ENCODE results near the gene PPP5C.

Gene PPP5C

DNA sequence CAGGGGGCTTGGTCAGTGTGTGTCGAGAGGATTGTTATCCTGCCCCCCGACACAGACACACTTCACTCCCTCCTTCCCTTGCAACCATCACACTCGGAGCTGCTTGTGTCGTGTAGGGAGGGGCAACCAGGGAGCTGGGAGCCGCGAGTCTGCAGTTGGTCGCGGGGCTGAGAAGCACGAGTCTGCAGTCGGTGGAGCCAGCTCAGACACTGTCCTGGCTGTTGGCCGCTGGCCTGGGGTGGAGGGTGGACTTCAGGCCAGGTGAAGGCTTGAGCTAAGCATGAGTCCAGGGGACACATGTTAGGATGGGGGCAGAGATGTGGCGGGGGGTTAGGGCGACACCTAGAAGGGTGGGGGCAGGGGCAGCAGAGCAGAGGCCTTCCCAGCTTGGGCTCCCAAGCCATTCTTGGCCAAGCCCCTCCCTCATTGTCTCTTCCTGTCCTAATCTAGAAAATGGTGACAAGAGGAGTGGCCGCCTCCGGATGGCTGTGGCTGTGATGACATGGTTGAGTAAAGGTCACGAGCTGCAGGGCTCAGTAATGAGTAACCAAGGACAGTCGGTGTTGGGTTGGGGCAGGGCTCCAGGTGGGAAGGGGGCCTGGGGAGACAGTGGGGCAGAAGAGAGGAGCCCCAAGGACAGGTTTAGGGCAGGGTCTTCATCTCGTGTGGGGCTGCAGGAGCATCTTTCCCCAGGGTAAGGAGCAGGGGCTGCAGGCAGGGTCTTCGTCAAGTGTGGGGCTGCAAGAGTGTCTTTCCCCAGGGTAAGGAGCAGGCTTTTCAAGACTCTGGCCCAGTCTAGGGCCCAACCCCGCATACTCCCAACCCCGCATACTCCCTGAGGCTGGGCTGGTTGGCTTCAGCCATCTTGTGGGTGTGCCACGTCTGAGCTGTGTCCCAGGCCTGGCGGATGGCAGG lies 8.6 kb downstream of the PPP5C start:
- no peak for DNase-seq (ENCODE audit: insufficient read length, low spot score)
- no peak for FAIRE-seq
- TF ChIP-seq, protein P1, sequence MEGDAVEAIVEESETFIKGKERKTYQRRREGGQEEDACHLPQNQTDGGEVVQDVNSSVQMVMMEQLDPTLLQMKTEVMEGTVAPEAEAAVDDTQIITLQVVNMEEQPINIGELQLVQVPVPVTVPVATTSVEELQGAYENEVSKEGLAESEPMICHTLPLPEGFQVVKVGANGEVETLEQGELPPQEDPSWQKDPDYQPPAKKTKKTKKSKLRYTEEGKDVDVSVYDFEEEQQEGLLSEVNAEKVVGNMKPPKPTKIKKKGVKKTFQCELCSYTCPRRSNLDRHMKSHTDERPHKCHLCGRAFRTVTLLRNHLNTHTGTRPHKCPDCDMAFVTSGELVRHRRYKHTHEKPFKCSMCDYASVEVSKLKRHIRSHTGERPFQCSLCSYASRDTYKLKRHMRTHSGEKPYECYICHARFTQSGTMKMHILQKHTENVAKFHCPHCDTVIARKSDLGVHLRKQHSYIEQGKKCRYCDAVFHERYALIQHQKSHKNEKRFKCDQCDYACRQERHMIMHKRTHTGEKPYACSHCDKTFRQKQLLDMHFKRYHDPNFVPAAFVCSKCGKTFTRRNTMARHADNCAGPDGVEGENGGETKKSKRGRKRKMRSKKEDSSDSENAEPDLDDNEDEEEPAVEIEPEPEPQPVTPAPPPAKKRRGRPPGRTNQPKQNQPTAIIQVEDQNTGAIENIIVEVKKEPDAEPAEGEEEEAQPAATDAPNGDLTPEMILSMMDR (IDR thresholded peaks at IDR 0.05; ENCODE audit: insufficient read depth, missing control alignments), result no peak

DNA sequence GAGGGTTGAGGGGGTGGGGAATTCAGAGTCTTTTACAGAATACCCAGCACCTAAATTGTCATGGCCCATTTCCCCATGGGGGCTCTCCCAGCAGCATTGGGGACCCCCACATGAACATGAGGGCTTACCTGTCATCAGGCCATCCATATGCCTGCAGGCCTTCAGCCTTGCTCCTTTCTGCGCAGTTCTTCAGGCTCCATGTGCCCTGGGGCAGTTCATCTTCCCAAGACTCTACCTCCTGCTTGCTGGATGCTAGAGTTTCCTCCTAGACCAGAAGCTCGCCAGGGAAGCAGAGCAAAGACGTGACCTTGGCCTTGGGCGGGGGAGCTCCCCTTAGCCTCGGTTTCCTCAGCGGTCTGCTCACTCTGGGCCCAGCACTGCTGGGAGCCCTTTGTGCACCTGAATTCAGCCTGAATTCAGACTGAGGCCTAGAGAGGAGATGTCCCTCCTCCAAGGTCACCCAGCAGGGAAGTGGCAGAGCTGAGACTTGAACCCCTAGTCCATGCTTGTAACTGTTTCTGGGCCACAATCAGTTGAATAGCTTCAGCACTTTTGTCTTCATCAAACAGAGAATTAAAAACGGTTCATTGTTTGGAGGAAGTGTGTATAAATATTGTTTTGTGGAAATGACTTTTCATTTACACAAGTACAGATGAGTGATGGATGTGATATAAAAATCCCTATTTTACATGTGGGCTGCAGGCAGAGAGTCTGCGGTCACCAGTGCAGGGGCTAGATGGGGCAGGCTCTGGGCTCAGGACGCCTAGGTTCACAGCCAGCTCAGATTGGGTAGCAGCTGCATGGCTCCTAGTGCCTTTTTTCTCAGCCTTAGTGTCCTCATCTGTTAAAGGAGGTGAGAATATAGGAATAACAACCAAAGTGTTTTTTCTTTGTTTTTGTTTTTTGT lies 9.5 kb downstream of the PPP5C start:
- no peak for DNase-seq (ENCODE audit: insufficient read length, low spot score)
- TF ChIP-seq, protein P1 (IDR thresholded peaks at IDR 0.05; ENCODE audit: insufficient read depth, missing control alignments), result no peak
- FAIRE-seq, result no peak

DNA sequence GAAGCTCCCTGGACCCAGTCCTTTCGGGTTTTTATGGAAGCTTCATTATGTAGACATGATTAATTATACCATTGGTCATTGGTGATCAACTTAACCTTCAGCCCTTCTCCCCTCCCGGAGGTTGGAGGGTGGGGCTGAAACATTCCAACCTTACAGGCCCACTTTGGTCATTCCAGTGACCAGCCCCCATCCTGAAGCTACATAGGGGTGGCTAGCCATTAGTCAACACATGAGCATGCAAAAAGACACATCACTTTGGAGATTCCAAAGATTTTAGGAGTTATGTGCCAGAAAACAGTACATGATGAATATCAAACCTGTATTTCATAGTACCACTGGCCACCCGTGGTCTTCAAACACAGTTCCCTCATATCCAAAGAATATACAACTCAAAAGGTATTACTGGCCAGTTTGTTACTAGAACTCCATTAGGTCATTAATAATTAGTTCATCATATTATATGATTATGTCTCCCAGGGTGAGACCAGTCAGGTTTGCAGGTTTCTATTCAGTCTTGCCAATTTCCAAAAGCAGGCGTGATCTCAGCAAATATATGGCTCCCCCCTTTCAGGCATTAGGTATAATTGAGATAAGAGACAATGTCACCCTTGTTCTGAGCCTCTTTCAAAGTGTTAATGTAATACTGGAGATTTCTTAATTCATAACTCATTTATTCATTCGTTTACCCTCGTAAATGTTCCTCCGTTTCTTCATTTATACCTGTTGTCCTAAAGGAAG lies 11.1 kb downstream of the PPP5C start:
- TF ChIP-seq, protein P1 (IDR thresholded peaks at IDR 0.05; ENCODE audit: insufficient read depth, missing control alignments), result no peak
- DNase-seq (ENCODE audit: insufficient read length, low spot score), result no peak
- FAIRE-seq, result no peak

DNA sequence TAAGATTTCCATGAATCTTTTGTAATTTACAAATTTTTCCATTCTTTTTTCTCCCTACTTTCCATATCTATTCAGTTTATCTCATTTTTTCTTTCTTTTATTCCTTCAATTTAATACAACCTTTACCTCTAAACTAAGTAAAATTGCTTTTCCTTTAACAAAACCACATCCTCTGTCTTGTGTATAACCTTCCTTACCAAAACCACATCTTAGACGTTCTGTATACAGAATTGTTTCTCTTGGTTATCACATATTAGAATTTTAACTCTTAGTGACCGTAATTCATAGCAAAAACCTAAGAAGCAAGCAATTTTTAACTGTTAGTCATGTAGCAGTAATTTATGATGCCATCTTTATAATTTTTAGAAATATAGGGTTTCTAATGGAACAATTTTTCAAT lies 15.0 kb downstream of the PPP5C start:
- TF ChIP-seq, protein P1 (IDR thresholded peaks at IDR 0.05; ENCODE audit: insufficient read depth, missing control alignments), result no peak
- no peak for FAIRE-seq

DNA sequence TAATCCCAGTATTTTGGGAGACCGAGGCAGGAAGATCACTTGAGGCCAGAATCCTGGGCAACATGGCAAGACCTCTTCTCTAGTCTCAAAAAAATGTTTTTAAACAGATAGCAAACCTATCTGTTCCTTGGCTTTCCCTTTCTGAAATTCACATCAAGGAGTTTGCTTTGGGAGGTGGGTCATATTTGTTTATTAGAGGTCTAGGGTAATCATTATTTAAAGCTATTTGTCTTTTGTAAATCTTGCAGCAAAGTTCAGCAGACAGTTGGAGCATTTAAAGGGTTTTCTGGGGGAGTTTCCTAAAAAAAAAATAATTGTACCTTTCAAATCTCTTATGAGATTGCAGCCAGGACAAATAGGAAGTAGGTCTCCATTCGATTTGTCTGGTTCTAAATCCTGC lies 17.5 kb downstream of the PPP5C start:
- TF ChIP-seq, protein P1 (IDR thresholded peaks at IDR 0.05; ENCODE audit: insufficient read depth, missing control alignments), result no peak
- no peak for FAIRE-seq
- no peak for DNase-seq (ENCODE audit: insufficient read length, low spot score)

More for the DNA sequence above, 15.0 kb downstream of the PPP5C start:
- no peak for DNase-seq (ENCODE audit: insufficient read length, low spot score)

DNA sequence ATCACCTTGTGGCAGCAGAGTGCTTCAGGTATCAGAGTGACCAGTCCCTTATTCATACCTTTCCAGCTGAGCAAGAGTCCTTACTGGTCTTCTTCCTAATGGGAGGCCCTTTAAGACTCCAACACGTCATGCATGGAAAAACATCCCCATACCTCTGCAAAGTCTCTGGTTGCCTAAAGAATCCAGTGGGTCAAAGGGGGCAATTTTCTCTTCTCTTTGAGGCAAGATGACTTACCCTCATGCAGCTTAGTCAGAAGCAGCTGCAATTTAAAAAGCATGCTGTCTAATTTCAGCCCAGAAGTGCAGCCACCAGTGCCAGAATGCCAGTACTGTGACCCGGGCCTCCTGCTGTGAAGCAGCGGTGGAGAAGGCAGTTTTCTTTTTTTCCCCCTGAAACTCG lies 18.7 kb downstream of the PPP5C start:
- no peak for DNase-seq (ENCODE audit: insufficient read length, low spot score)
- no peak for FAIRE-seq
- TF ChIP-seq, protein P1 (IDR thresholded peaks at IDR 0.05; ENCODE audit: insufficient read depth, missing control alignments), result no peak
